C4-2B (cell line): ENCODE measurements around the gene CXADR.

Experiments used
- ZFX ChIP-seq: fragments of 450-650 bp; IDR thresholded peaks from 2 replicates; pipeline ENCODE4 v1.6.1; 2017
- TF ChIP-seq, protein P1 (sequence below): fragments of 450-650 bp; conservative IDR thresholded peaks from 2 replicates; pipeline ENCODE4 v1.5.1; 2017; ENCODE audit warnings: mild to moderate bottlenecking

DNA sequence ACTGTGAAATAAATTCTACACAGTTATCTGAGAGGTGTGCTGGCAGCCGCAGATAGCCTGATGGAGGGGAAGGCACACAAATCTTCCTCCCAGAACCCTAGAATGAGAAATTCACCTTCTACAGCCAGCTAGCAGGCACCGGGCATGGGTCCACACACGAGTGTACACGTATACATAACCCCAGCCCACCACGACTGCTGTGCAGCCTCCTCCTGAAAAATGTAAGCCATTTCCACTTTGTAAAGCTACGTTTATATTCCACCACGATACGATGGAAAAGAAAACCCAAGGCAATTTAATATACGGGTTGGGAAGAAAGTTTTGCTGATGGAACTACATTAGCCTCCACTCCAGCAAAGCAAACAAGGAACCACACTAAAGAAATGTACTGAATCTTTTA is 98.1 kb downstream of the CXADR start:
- TF ChIP-seq, protein P1, sequence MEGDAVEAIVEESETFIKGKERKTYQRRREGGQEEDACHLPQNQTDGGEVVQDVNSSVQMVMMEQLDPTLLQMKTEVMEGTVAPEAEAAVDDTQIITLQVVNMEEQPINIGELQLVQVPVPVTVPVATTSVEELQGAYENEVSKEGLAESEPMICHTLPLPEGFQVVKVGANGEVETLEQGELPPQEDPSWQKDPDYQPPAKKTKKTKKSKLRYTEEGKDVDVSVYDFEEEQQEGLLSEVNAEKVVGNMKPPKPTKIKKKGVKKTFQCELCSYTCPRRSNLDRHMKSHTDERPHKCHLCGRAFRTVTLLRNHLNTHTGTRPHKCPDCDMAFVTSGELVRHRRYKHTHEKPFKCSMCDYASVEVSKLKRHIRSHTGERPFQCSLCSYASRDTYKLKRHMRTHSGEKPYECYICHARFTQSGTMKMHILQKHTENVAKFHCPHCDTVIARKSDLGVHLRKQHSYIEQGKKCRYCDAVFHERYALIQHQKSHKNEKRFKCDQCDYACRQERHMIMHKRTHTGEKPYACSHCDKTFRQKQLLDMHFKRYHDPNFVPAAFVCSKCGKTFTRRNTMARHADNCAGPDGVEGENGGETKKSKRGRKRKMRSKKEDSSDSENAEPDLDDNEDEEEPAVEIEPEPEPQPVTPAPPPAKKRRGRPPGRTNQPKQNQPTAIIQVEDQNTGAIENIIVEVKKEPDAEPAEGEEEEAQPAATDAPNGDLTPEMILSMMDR, result no peak
- TF ChIP-seq ZFX, result no peak
